ENCODE measurements around the gene EVL. TPM values are rescaled to one million over a fixed set of nuclear protein-coding genes. Genes with fewer than 3 reads are reported as not detected.

The EVL gene
- total and polyA plus RNA-seq, 2 of the 8 experiments (the other 6 are each of a cell fraction or from before 2014, with no cell fraction given) = 30.7 to 64.6 TPM

DNA sequence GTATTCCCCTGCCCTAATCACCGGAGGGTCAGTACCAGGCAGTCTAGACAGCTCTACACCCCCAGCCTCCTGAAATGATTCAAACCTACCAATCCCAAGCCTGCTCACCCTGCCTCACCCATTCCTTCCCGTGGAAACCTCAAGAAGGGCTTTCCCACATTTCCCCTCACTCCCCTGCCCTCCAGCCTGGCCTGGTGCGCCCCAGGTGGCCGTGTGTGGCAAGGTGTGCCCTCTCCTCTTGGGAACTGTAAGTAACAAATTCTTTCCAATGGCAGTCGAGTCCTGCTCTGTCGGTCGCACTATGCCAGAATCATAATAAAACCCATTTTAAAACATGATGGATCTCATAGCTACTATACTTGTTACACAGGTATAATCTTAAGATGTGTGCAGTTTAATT, 108.1 kb downstream of the EVL start:
- H2BK120ac ChIP-seq (replicated peaks; ENCODE audit: low read depth, low read length) = no peak overlapping the region
- no peak overlapping the region for H4K8ac ChIP-seq (ENCODE audit: extremely low read depth, insufficient read depth, low read length)
- H4K5ac ChIP-seq (ENCODE audit: insufficient read length, low read depth, low read length) = no peak overlapping the region
- no peaks in the 10 kb centered on the region for H3K79me2 ChIP-seq (ENCODE audit: control insufficient read depth in 1 of 2, insufficient read depth in 2 of 2, low read length in 2 of 2)
- DNase-seq (ENCODE audit: low read depth in 1 of 2, low spot score in 2 of 2) (no peak), FAIRE-seq (no peak)
- WGBS, 2 experiments (ENCODE audit: extremely low coverage in 1 of 2, insufficient coverage in 1 of 2, insufficient read length in 1 of 2, insufficient replicate concordance in 2 of 2, low coverage in 1 of 2, low lambda C conversion rate in 2 of 2, missing lambda C conversion rate in 1 of 2) = 82% methylated on average over 7 of the region's 7 CpGs; no CpG with 5 or more reads in 1 of the 2 experiments
- no peaks in the 10 kb centered on the region; a peak in 1 of 7 replicates for H3K4me1 ChIP-seq (replicated peaks in 1 of 4; ENCODE audit: control insufficient read depth in 3 of 4, insufficient read depth in 4 of 4, low read length in 3 of 4)
- H2BK5ac ChIP-seq (ENCODE audit: low read depth, low read length) = no peak overlapping the region
- H2BK20ac ChIP-seq (ENCODE audit: low read length) = no peak overlapping the region
- no peak overlapping the region for H2BK12ac ChIP-seq (ENCODE audit: low read depth, low read length)
- no peaks in the 10 kb centered on the region for H3K27me3 ChIP-seq (replicated peaks in 1 of 4; ENCODE audit: control insufficient read depth in 3 of 4, extremely low read depth in 1 of 4, insufficient read depth in 3 of 4, low read length in 3 of 4)
- CTCF ChIA-PET (ENCODE audit: partially characterized antibody) = interaction anchor here (0.7 to 3.6 kb wide), 9 partner anchors 14 to 89 kb away, joined by 3 to 16 read pairs (median 4); partner anchors contain the start of gene DEGS2
- no peak overlapping the region for H2AFZ ChIP-seq (ENCODE audit: low read length)
- H3K18ac ChIP-seq (ENCODE audit: extremely low read depth, low read length) = no peak overlapping the region
- H3K9ac ChIP-seq (replicated peaks in 1 of 4; ENCODE audit: extremely low read depth in 1 of 4, low read depth in 3 of 4, low read length in 3 of 4) = no peak overlapping the region
- H4K20me1 ChIP-seq (replicated peaks in 1 of 2; ENCODE audit: control insufficient read depth in 1 of 2, insufficient read depth in 2 of 2, low read length in 2 of 2) = no peaks in the 10 kb centered on the region
- no peak overlapping the region for H3K4me2 ChIP-seq (ENCODE audit: insufficient read depth in 1 of 2, low read depth in 2 of 2, low read length in 2 of 2)
- H3K79me1 ChIP-seq (ENCODE audit: low read depth, low read length) = no peaks in the 10 kb centered on the region
- H3K23ac ChIP-seq (ENCODE audit: insufficient read length) = no peak overlapping the region
- H3K36me3 ChIP-seq (ENCODE audit: control insufficient read depth in 2 of 4, insufficient read depth in 4 of 4, low read length in 3 of 4) = no peaks in the 10 kb centered on the region
- no peak overlapping the region for H4K91ac ChIP-seq (replicated peaks; ENCODE audit: insufficient read length, low read length)
- H3K56ac ChIP-seq (replicated peaks; ENCODE audit: insufficient read length, low read depth, low read length) = no peak overlapping the region
- peaks cover under 1% of the 10 kb centered on the region; the same call in 1 of the 2 replicates for H3K23me2 ChIP-seq (ENCODE audit: low read depth, low read length)
- no peaks in the 10 kb centered on the region for H3K9me3 ChIP-seq (ENCODE audit: insufficient read depth in 2 of 2, low read depth in 1 of 2, low read length in 1 of 2)
- no peak overlapping the region for H2BK15ac ChIP-seq (ENCODE audit: low read length)
- H3K27ac ChIP-seq (ENCODE audit: low read depth, low read length) = no peak overlapping the region
- no peak overlapping the region for H3K14ac ChIP-seq (ENCODE audit: insufficient read length)
- H3K4me3 ChIP-seq (ENCODE audit: extremely low read depth in 1 of 4, insufficient read depth in 2 of 4, low read depth in 3 of 4, low read length in 4 of 4) = no peak overlapping the region
- POLR2A ChIA-PET (ENCODE audit: partially characterized antibody) = no interaction called here
- no peak overlapping the region for H2AK5ac ChIP-seq (ENCODE audit: low read depth, low read length)
- no peak overlapping the region for H3K4ac ChIP-seq (replicated peaks; ENCODE audit: insufficient read length, low read depth, low read length)
- TF ChIP-seq RAD21 (IDR thresholded peaks at IDR 0.05 in 1 of 2, conservative IDR thresholded peaks at IDR 0.05 in 1 of 2; ENCODE audit: low read depth in 2 of 2, low read length in 2 of 2) (peak in 1 of 2 experiments; percentile 37; a peak in 2 of 4 replicates), TCF12 (IDR thresholded peaks at IDR 0.05; ENCODE audit: low read depth, low read length) (no peak)

Data from H1 (cell line).